Measurements from ENCODE around the gene MS4A1.
"Not testable (repeated sequence)": the region's sequence is repeated elsewhere in the genome, so short reads cannot be mapped to it uniquely, and the experiment has no call there.

- TF ChIP-seq CTCF (conservative IDR thresholded peaks at IDR 0.05; ENCODE audit: low read depth, low read length); EZH2 (IDR thresholded peaks at IDR 0.05; ENCODE audit: borderline replicate concordance, low read depth, low read length, poor library complexity, severe bottlenecking): not testable (repeated sequence)
Observed at GRCh38 chr11:60451185-60451584, 4.5 kb upstream of the MS4A1 start.
